NCI-H2227 treated with DMSO at 0.1 percent for 48 hours (cell line): Measurements from ENCODE around the gene B4GALT3.
A peak's percentile ranks its signal among the peaks of the same experiment; 100 is the strongest.

Source experiments
- DNase-seq: peaks from one replicate; lab custom pipeline; 2025; lab: John Stamatoyannopoulos, UW

B4GALT3 gene

GRCh38 chr1:161206411-161207140, 29.3 kb upstream of the B4GALT3 start:
- DNase-seq, result no peak

- DNase-seq, result peak; percentile 97
Measured at GRCh38 chr1:161201836-161202712, 24.8 kb upstream of the B4GALT3 start, which contains the start of gene NDUFS2. TSS of gene NDUFS2 (plus strand) at chr1:161202367. CDS start at chr1:161202386, 19 bp downstream.

GRCh38 chr1:161200992-161201835, 23.9 kb upstream of the B4GALT3 start:
- DNase-seq, result no peak

- DNase-seq, result no peak
Measured at GRCh38 chr1:161200421-161200991, 23.2 kb upstream of the B4GALT3 start.

GRCh38 chr1:161199506-161200139, 22.3 kb upstream of the B4GALT3 start:
- no peak for DNase-seq

- DNase-seq, result no peak
Measured at GRCh38 chr1:161198897-161199431, 21.7 kb upstream of the B4GALT3 start, which contains the start of gene ADAMTS4. TSS of gene ADAMTS4 (minus strand) at chr1:161199054. CDS start at chr1:161198627, 427 bp downstream.

- DNase-seq, result no peak
Measured at GRCh38 chr1:161198194-161198896, 21.0 kb upstream of the B4GALT3 start.

GRCh38 chr1:161197560-161198193, 20.4 kb upstream of the B4GALT3 start:
- no peak for DNase-seq

- no peak for DNase-seq
Measured at GRCh38 chr1:161196521-161197451, 19.5 kb upstream of the B4GALT3 start.

- no peak for DNase-seq
Measured at GRCh38 chr1:161196111-161196510, 18.8 kb upstream of the B4GALT3 start.

GRCh38 chr1:161195171-161195570, 17.9 kb upstream of the B4GALT3 start:
- DNase-seq, result no peak

GRCh38 chr1:161193561-161194235, 16.4 kb upstream of the B4GALT3 start:
- no peak for DNase-seq

- peak; percentile 69 for DNase-seq
Measured at GRCh38 chr1:161192476-161193465, 15.5 kb upstream of the B4GALT3 start.

- no peak for DNase-seq
Measured at GRCh38 chr1:161191971-161192370, 14.7 kb upstream of the B4GALT3 start.

- peak; percentile 17 for DNase-seq
Measured at GRCh38 chr1:161190962-161191521, 13.7 kb upstream of the B4GALT3 start.

GRCh38 chr1:161189036-161189435, 11.7 kb upstream of the B4GALT3 start:
- DNase-seq, result no peak
